Heart left ventricle (tissue), 16 donors: ENCODE measurements around the gene BOD1. TPM values are rescaled to one million over a fixed set of nuclear protein-coding genes. Genes with fewer than 3 reads are reported as not detected.

Experiments used
- ATAC-seq, 4 donors: fragments of 200-7000 bp; cut with Tn5 transposase; one replicate each; pipeline ENCODE4 v1.9.1; 2020 to 2022; ENCODE audit warnings: moderate library complexity in 4 of 4, mild to moderate bottlenecking in 3 of 4, moderate number of reproducible peaks in 1 of 4
- DNase-seq, 5 donors: peaks; one replicate each; pipeline ENCODE4 v3.0.0-alpha.2; 2020
- H3K27ac ChIP-seq, 12 donors: fragments of 200-600 bp; sonication (generic) in 4 of 12; one replicate each; pipeline versions ENCODE4 v1.5.0 to v1.8.0; 2016 to 2022; ENCODE audit warnings: mild to moderate bottlenecking in 2 of 12
- H3K27me3 ChIP-seq, 9 donors: fragments of 200-600 bp; sonication (generic) in 2 of 9; one replicate each; pipeline versions ENCODE4 v1.5.1 to v1.8.0; 2016 to 2022; ENCODE audit warnings: mild to moderate bottlenecking in 3 of 9
- H3K36me3 ChIP-seq, 9 donors: fragments of 200-600 bp; sonication (generic) in 2 of 9; one replicate each; pipeline versions ENCODE4 v1.5.0 to v1.8.0; 2018 to 2022; ENCODE audit warnings: mild to moderate bottlenecking in 2 of 9
- H3K4me1 ChIP-seq, 12 donors: fragments of 200-600 bp; sonication (generic) in 4 of 12; one replicate each; pipeline versions ENCODE4 v1.5.0 to v1.8.0; 2016 to 2022; ENCODE audit warnings: mild to moderate bottlenecking in 3 of 12
- H3K4me3 ChIP-seq, 12 donors: fragments of 200-600 bp; sonication (generic) in 4 of 12; one replicate each; pipeline versions ENCODE4 v1.5.0 to v1.8.0; 2017 to 2022; ENCODE audit warnings: mild to moderate bottlenecking in 9 of 12, moderate library complexity in 4 of 12
- H3K9me3 ChIP-seq, 12 donors: fragments of 200-600 bp; sonication (generic) in 4 of 12; one replicate each; pipeline versions ENCODE4 v1.5.0 to v1.8.0; 2016 to 2022; ENCODE audit warnings: mild to moderate bottlenecking in 1 of 12
- CTCF ChIP-seq, 12 donors: fragments of 200-600 bp; sonication (generic) in 4 of 12; IDR thresholded peaks; one replicate each; pipeline versions ENCODE4 v1.5.0 to v1.8.0; 2018 to 2022; ENCODE audit warnings: antibody characterized with exemption in 12 of 12, mild to moderate bottlenecking in 5 of 12
- POLR2A ChIP-seq, 2 donors: fragments of 450-650 bp; IDR thresholded peaks; one replicate each; pipeline ENCODE4 v1.6.1; 2017; ENCODE audit warnings: antibody characterized with exemption in 2 of 2, mild to moderate bottlenecking in 2 of 2, moderate library complexity in 2 of 2
- WGBS, 4 donors: extraction: QIAGEN DNeasy Blood & Tissue Kit in 2 of 4; methylation state at CpG; one replicate each; pipeline versions ENCODE4 v1.1.5 to v1.1.7; 2013 to 2018; 5-methylcytosine and 5-hydroxymethylcytosine counted together
- intact Hi-C, 10 donors: fragments of 100-400 bp; cut with DNase I; formaldehyde crosslinking; loops; one replicate each; pipeline versions ENCODE4 v1.11.1 to v1.14.2; 2022
- polyA plus RNA-seq, 2 donors: library from polyadenylated mRNA; stranded (reverse); fragments of 200-250 nt; gene quantifications; one replicate each; pipeline ENCODE4 v1.2.3, GENCODE V29; 2013
- total RNA-seq, 9 donors: library from RNA; depleted of rRNA in 2 of 9; stranded (reverse); fragments of >200 nt in 2 of 9; fragmentation: NEBNext Ultra II Directional in 3 of 9; extraction: Animal tissue kit (Norgen Biotek cat#: 25700) in 3 of 9; gene quantifications; one replicate each; pipeline versions ENCODE4 v1.1.0 to v1.2.4, GENCODE V29; 2016 to 2023
- donor health status: ischemic (EF 13 %, LVEDD 7.1; RV severe dilation, severe dysfunction).
- donor health status: healthy with polysubstance abuse.
- donor health status: DM: no; HTN: yes; CAD: no.
- donor health status: DM: no; HTN: no; CAD: no.
- donor health status: ischemic (EF 25% LVEDD 6.9; RV normal size, moderate dysfunction).
- donor health status: ischemic (EF 25% LVEDD 5.7; RV mildly dilated, moderate dysfunction).
- donor health status: healthy.
- donor health status: DM: yes; HTN: yes; CAD: no.
- donor health status: ischemic (EF 35%, LVEDD 5.7; RV mildly dilated, moderate dysfunction).
- donor health status: nonischemic (EF 11% LVEDD 7.7; RV severe dilation, severe dysfunction).
- donor health status: DM: yes; HTN: yes; CAD: no.
- donor health status: PGD.
- donor health status: ischemic (EF 29% LVEDD 5.4; RV normal size, mild dysfunction).
- donor health status: nonischemic (EF 23%, LVEDD 6.1; RV moderate dilation, normal function).

Gene BOD1
- total and polyA plus RNA-seq, 11 donors: 21.6 to 51.0 (median 38.3) TPM

DNA sequence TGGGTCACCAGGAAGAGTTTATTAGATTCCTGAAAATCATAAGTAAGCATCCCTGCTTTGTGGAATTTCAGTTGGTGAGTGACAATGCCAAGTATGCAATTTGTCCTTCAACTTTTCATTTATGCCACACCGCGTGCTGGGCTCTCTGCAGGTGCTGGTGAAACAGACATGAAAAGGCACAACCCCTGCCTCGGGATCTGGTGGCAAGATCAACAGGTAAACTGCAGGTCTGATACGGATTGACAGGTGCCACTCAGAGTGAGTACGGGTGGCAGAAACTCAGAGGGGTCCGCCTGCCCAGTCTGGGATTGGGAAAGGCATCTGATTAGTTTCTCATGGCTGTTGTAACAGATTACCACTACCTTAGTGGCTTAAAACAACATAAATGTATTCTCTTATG lies 40.5 kb downstream of the BOD1 start:
- DNase-seq (no peak), ATAC-seq (no peak)
- H3K27ac ChIP-seq: no peak overlapping the region
- H3K4me1 ChIP-seq: peaks cover 0 to 18% (median 4%) of the 10 kb centered on the region in 12 donors
- intact Hi-C loops: loop anchor here in 4 of 10 donors (5.0 to 10.0 kb wide), 7 partner anchors 121 to 401 kb away; partner anchors contain the start of gene STC2 (in 1 of the 4)
- H3K4me3 ChIP-seq: no peak overlapping the region
- no peaks in the 10 kb centered on the region for H3K36me3 ChIP-seq
- WGBS, 4 donors: 85 to 95% (median 89%) methylated on average over 6 of the region's 6 CpGs
- H3K9me3 ChIP-seq: peaks cover 0 to 15% (median 6%) of the 10 kb centered on the region in 12 donors
- H3K27me3 ChIP-seq: peaks cover 0 to 5% (median 0%) of the 10 kb centered on the region in 9 donors
- TF ChIP-seq POLR2A (IDR thresholded peaks at IDR 0.05) (no peak), CTCF (IDR thresholded peaks at IDR 0.05) (no peak)

DNA sequence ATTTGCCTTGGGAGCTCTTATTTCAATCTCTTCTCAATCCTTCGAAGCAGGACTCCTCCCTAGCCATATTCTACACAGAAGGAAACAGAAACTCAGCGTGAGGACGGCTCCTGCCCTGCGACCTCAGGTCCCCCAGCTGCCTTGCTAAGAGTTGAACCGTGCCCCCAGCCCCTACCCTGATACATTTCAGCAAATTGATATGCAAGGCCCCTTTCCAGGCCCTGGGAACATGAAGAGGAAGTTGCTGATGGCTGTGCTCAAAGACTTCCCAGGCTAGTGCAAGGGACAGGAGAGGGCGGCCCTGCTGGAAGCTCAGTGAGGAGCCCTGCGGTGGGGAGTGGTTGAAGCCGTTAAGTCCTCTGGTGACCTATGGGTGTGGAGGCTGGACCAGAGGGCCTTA lies 41.5 kb downstream of the BOD1 start:
- ATAC-seq: no peak
- H3K27ac ChIP-seq: no peak overlapping the region
- H3K4me3 ChIP-seq: no peak overlapping the region
- no peak for DNase-seq
- H3K27me3 ChIP-seq: peaks cover 0 to 5% (median 0%) of the 10 kb centered on the region in 9 donors
- peaks cover 0 to 15% (median 6%) of the 10 kb centered on the region in 12 donors for H3K9me3 ChIP-seq
- 70 to 82% (median 79%) methylated on average over 8 of the region's 8 CpGs for WGBS, 4 donors
- no peaks in the 10 kb centered on the region for H3K36me3 ChIP-seq
- peaks cover 0 to 18% (median 4%) of the 10 kb centered on the region in 12 donors for H3K4me1 ChIP-seq
- no peak for TF ChIP-seq POLR2A (IDR thresholded peaks at IDR 0.05)
- TF ChIP-seq CTCF (IDR thresholded peaks at IDR 0.05): no peak
- intact Hi-C loops: loop anchor here in 9 of 10 donors (5.0 to 10.0 kb wide), 8 partner anchors 120 to 400 kb away; partner anchors contain the start of gene STC2 (in 1 of the 9)

GRCh38 chr5:173573126-173573960 lies 43.1 kb downstream of the BOD1 start:
- Histone ChIP-seq H3K27me3 (peaks cover 0 to 5% (median 0%) of the 10 kb centered on the region in 9 donors), H3K36me3 (no peaks in the 10 kb centered on the region), H3K4me1 (peaks cover 0 to 18% (median 4%) of the 10 kb centered on the region in 12 donors), H3K27ac (no peak overlapping the region), H3K9me3 (peaks cover 0 to 8% (median 0%) of the 10 kb centered on the region in 12 donors), H3K4me3 (peak overlapping the region in 3 of 12 donors; percentile 17 to 36 (median 26))
- TF ChIP-seq CTCF (IDR thresholded peaks at IDR 0.05) (peak; percentile 90 to 99 (median 96)), POLR2A (IDR thresholded peaks at IDR 0.05) (no peak)
- DNase-seq: peak; percentile 64 to 90 (median 76)
- 30 to 38% (median 31%) methylated on average over 28 to 35 of the region's 35 CpGs for WGBS, 4 donors
- intact Hi-C loops: loop anchor here (1.0 to 10.0 kb wide), 10 partner anchors 119 to 399 kb away; partner anchors contain the start of gene STC2 (in 1 of the 10)
- peak; percentile 84 to 96 (median 90) for ATAC-seq
